ENCODE data around the gene SYNJ1.

DNA sequence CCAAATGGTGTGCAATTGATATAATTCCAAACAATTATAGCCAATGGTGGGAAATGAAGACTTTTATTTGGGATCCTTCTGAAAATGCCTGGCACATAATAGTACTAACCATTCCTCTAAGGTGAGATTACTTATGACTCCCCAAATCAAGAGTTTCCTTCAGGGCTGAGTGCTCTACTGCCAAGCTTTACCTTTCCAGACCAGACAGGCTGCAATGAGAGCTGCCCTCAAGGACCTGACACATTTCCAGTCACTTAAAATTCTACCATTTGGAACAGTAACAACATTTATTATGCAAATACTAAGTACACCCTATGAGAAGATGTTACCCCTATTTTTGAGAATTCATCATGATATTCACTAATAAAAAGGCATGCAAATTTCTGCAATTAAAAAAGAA, 22.6 kb upstream of the SYNJ1 start:
- no peak for TF ChIP-seq MECOM (CRISPR knock-in tag; IDR thresholded peaks at IDR 0.05)
- TF ChIP-seq SOX6 (IDR thresholded peaks at IDR 0.05), result no peak
- TF ChIP-seq ARID4B (CRISPR knock-in tag; IDR thresholded peaks at IDR 0.05), result no peak
- no peak for TF ChIP-seq REST (IDR thresholded peaks at IDR 0.05; ENCODE audit: borderline replicate concordance)
- TF ChIP-seq REST (CRISPR knock-in tag; IDR thresholded peaks at IDR 0.05; ENCODE audit: low read depth), result no peak
- TF ChIP-seq POLR2A (conservative IDR thresholded peaks at IDR 0.05), result no peak
- no peak for TF ChIP-seq RCOR1 (IDR thresholded peaks at IDR 0.05; ENCODE audit: borderline replicate concordance in 1 of 2, low read depth in 2 of 2, low read length in 2 of 2)
- no peak for TF ChIP-seq ZNF696 (CRISPR knock-in tag; conservative IDR thresholded peaks at IDR 0.05)
- TF ChIP-seq ZNF124 (CRISPR knock-in tag; IDR thresholded peaks at IDR 0.05), result no peak
- no peak for TF ChIP-seq CC2D1A (IDR thresholded peaks at IDR 0.05)
- TF ChIP-seq ZKSCAN8 (CRISPR knock-in tag; IDR thresholded peaks at IDR 0.05), result no peak

Data from K562 (cell line).